Measurements from ENCODE around the gene RABAC1. TPM values are rescaled to one million over a fixed set of nuclear protein-coding genes. Genes with fewer than 3 reads are reported as not detected.
A peak's percentile ranks its signal among the peaks of the same experiment; 100 is the strongest.
"Not testable (repeated sequence)": the region's sequence is repeated elsewhere in the genome, so short reads cannot be mapped to it uniquely, and the experiment has no call there.

Gene RABAC1
- total RNA-seq, 2 experiments from 2014 or later, result 64.9 to 68.4 TPM

- Mint-ChIP-seq H3K27me3 (peaks cover 2% of the 10 kb centered on the region), H3K4me1 (ENCODE audit: low read depth) (peaks cover 38% of the 10 kb centered on the region), H3K4me3 (peak overlapping the region; percentile 75), H3K36me3 (no peaks in the 10 kb centered on the region), H3K9me3 (no peaks in the 10 kb centered on the region), H3K27ac (peak overlapping the region; percentile 73)
- ChIA-PET CTCF (interaction anchor here (1.0 kb wide), 1 partner anchor 18 kb away, joined by 3 read pairs; no protein-coding TSS in a partner anchor), POLR2A (interaction anchor here (1.0 kb wide), 1 partner anchor 67 kb away, joined by 3 read pairs; no protein-coding TSS in a partner anchor)
- DNase-seq, result peak; percentile 62
- intact Hi-C loops (cut with micrococcal nuclease), result loop anchor here (10.0 kb wide), 1 partner anchor 165 kb away; no protein-coding TSS in a partner anchor
These were observed 19.0 kb downstream of the RABAC1 start for GRCh38 chr19:41939861-41940730.

GRCh38 chr19:41939209-41939608 is 19.9 kb downstream of the RABAC1 start:
- H3K27me3 Mint-ChIP-seq; intact Hi-C loops (cut with micrococcal nuclease); H3K9me3 Mint-ChIP-seq; H3K27ac Mint-ChIP-seq; DNase-seq; H3K36me3 Mint-ChIP-seq: not testable (repeated sequence)
- peak overlapping the region; percentile 13 for H3K4me3 Mint-ChIP-seq
- ChIA-PET CTCF (interaction anchor here (1.0 kb wide), 1 partner anchor 19 kb away, joined by 3 read pairs; no protein-coding TSS in a partner anchor), POLR2A (interaction anchor here (1.0 kb wide), 1 partner anchor 66 kb away, joined by 3 read pairs; no protein-coding TSS in a partner anchor)
- H3K4me1 Mint-ChIP-seq (ENCODE audit: low read depth), result peaks cover 37% of the 10 kb centered on the region

GRCh38 chr19:41937525-41938468 is 21.3 kb downstream of the RABAC1 start:
- H3K36me3 Mint-ChIP-seq, result no peaks in the 10 kb centered on the region
- no peak for DNase-seq
- H3K27me3 Mint-ChIP-seq, result peaks cover 4% of the 10 kb centered on the region
- intact Hi-C loops (cut with micrococcal nuclease), result no loop called here
- H3K4me3 Mint-ChIP-seq, result no peak overlapping the region
- peaks cover 38% of the 10 kb centered on the region for H3K4me1 Mint-ChIP-seq (ENCODE audit: low read depth)
- ChIA-PET POLR2A (interaction anchor here (1.1 to 2.3 kb wide), 2 partner anchors 7 to 68 kb away, joined by 3 to 14 read pairs; no protein-coding TSS in a partner anchor), CTCF (interaction anchor here (0.7 to 1.8 kb wide), 6 partner anchors 8 to 65 kb away, joined by 3 to 7 read pairs (median 4); partner anchors contain the start of gene RABAC1)
- no peaks in the 10 kb centered on the region for H3K9me3 Mint-ChIP-seq
- H3K27ac Mint-ChIP-seq, result no peak overlapping the region

GRCh38 chr19:41936961-41937360 is 22.2 kb downstream of the RABAC1 start:
- H3K4me3 Mint-ChIP-seq, result no peak overlapping the region
- intact Hi-C loops (cut with micrococcal nuclease), result loop anchor here (1.0 kb wide), 1 partner anchor 8 kb away; no protein-coding TSS in a partner anchor
- POLR2A ChIA-PET, result interaction anchor here (1.1 to 2.3 kb wide), 2 partner anchors 8 to 67 kb away, joined by 3 to 14 read pairs; no protein-coding TSS in a partner anchor

GRCh38 chr19:41936416-41936850 is 22.7 kb downstream of the RABAC1 start:
- POLR2A ChIA-PET, result interaction anchor here (1.1 to 2.3 kb wide), 2 partner anchors 9 to 66 kb away, joined by 3 to 14 read pairs; no protein-coding TSS in a partner anchor
- DNase-seq, result peak; percentile 68
- Mint-ChIP-seq H3K27ac (peak overlapping the region; percentile 35), H3K27me3 (peaks cover 1% of the 10 kb centered on the region), H3K36me3 (no peaks in the 10 kb centered on the region), H3K9me3 (no peaks in the 10 kb centered on the region), H3K4me3 (peak overlapping the region; percentile 48), H3K4me1 (ENCODE audit: low read depth) (peaks cover 37% of the 10 kb centered on the region)
- intact Hi-C loops (cut with micrococcal nuclease), result loop anchor here (1.0 kb wide), 1 partner anchor 9 kb away; no protein-coding TSS in a partner anchor
- CTCF ChIA-PET, result interaction anchor here (1.1 to 1.8 kb wide), 5 partner anchors 9 to 63 kb away, joined by 4 to 7 read pairs (median 4); partner anchors contain the start of gene RABAC1

More at GRCh38 chr19:41936961-41937360, 22.2 kb downstream of the RABAC1 start:
- peaks cover 38% of the 10 kb centered on the region for H3K4me1 Mint-ChIP-seq (ENCODE audit: low read depth)
- H3K36me3 Mint-ChIP-seq, result no peaks in the 10 kb centered on the region
- peak overlapping the region; percentile 35 for H3K27ac Mint-ChIP-seq
- CTCF ChIA-PET, result interaction anchor here (1.1 to 1.8 kb wide), 5 partner anchors 9 to 64 kb away, joined by 4 to 7 read pairs (median 4); partner anchors contain the start of gene RABAC1
- DNase-seq, result no peak
- peaks cover 4% of the 10 kb centered on the region for H3K27me3 Mint-ChIP-seq
- H3K9me3 Mint-ChIP-seq, result no peaks in the 10 kb centered on the region

GRCh38 chr19:41935760-41936415 is 23.2 kb downstream of the RABAC1 start:
- H3K27ac Mint-ChIP-seq, result peak overlapping the region; percentile 55

GRCh38 chr19:41934849-41935374 is 24.2 kb downstream of the RABAC1 start:
- no peaks in the 10 kb centered on the region for H3K9me3 Mint-ChIP-seq
- intact Hi-C loops (cut with micrococcal nuclease), result loop anchor here (1.0 to 2.0 kb wide), 4 partner anchors 24 to 76 kb away; partner anchors contain the start of gene RABAC1
- ChIA-PET CTCF (interaction anchor here (0.7 to 2.0 kb wide), 7 partner anchors 9 to 76 kb away, joined by 3 to 10 read pairs (median 3); no protein-coding TSS in a partner anchor), POLR2A (interaction anchor here (1.0 to 1.2 kb wide), 2 partner anchors 61 to 67 kb away, joined by 3 to 4 read pairs; no protein-coding TSS in a partner anchor)
- peak overlapping the region; percentile 55 for H3K27ac Mint-ChIP-seq
- peaks cover 1% of the 10 kb centered on the region for H3K27me3 Mint-ChIP-seq
- peak overlapping the region; percentile 4 for H3K4me3 Mint-ChIP-seq
- DNase-seq, result peak; percentile 88
- no peaks in the 10 kb centered on the region for H3K36me3 Mint-ChIP-seq
- peaks cover 35% of the 10 kb centered on the region for H3K4me1 Mint-ChIP-seq (ENCODE audit: low read depth)

More at GRCh38 chr19:41935760-41936415, 23.2 kb downstream of the RABAC1 start:
- no peaks in the 10 kb centered on the region for H3K36me3 Mint-ChIP-seq
- CTCF ChIA-PET, result interaction anchor here (0.8 to 2.0 kb wide), 5 partner anchors 10 to 77 kb away, joined by 3 to 10 read pairs (median 5); no protein-coding TSS in a partner anchor
- intact Hi-C loops (cut with micrococcal nuclease), result loop anchor here (1.0 to 2.0 kb wide), 5 partner anchors 9 to 77 kb away; partner anchors contain the start of gene RABAC1
- H3K27me3 Mint-ChIP-seq, result peaks cover 1% of the 10 kb centered on the region
- H3K4me1 Mint-ChIP-seq (ENCODE audit: low read depth), result peaks cover 34% of the 10 kb centered on the region
- DNase-seq, result peak; percentile 61
- POLR2A ChIA-PET, result interaction anchor here (2.3 kb wide), 1 partner anchor 9 kb away, joined by 14 read pairs; no protein-coding TSS in a partner anchor
- no peak overlapping the region for H3K4me3 Mint-ChIP-seq
- H3K9me3 Mint-ChIP-seq, result no peaks in the 10 kb centered on the region

GRCh38 chr19:41933693-41934426 is 25.3 kb downstream of the RABAC1 start:
- H3K4me3 Mint-ChIP-seq, result no peak overlapping the region
- no peaks in the 10 kb centered on the region for H3K36me3 Mint-ChIP-seq
- intact Hi-C loops (cut with micrococcal nuclease), result loop anchor here (2.0 kb wide), 2 partner anchors 25 to 75 kb away; partner anchors contain the start of gene RABAC1
- peaks cover 39% of the 10 kb centered on the region for H3K4me1 Mint-ChIP-seq (ENCODE audit: low read depth)
- DNase-seq, result no peak
- peak overlapping the region; percentile 21 for H3K27ac Mint-ChIP-seq
- no peaks in the 10 kb centered on the region for H3K9me3 Mint-ChIP-seq
- CTCF ChIA-PET, result interaction anchor here (0.7 to 2.0 kb wide), 7 partner anchors 8 to 61 kb away, joined by 3 to 10 read pairs (median 3); no protein-coding TSS in a partner anchor
- POLR2A ChIA-PET, result interaction anchor here (1.0 to 1.2 kb wide), 2 partner anchors 60 to 66 kb away, joined by 3 to 4 read pairs; no protein-coding TSS in a partner anchor
- H3K27me3 Mint-ChIP-seq, result peaks cover 1% of the 10 kb centered on the region

GRCh38 chr19:41932720-41933332 is 26.3 kb downstream of the RABAC1 start:
- POLR2A ChIA-PET, result no interaction called here
- Mint-ChIP-seq H3K36me3 (no peaks in the 10 kb centered on the region), H3K4me1 (ENCODE audit: low read depth) (peaks cover 41% of the 10 kb centered on the region), H3K27me3 (peaks cover 1% of the 10 kb centered on the region), H3K4me3 (no peak overlapping the region), H3K9me3 (no peaks in the 10 kb centered on the region), H3K27ac (no peak overlapping the region)
- no peak for DNase-seq
- intact Hi-C loops (cut with micrococcal nuclease), result no loop called here
- CTCF ChIA-PET, result interaction anchor here (1.4 kb wide), 1 partner anchor 42 kb away, joined by 3 read pairs; no protein-coding TSS in a partner anchor

All from activated CD4-positive, alpha-beta memory T cell treated with anti-CD3 and anti-CD28 coated beads for 36 hours (primary cell).